NOMO-1 treated with dmso at 0.1 percent for 144 hours (cell line): Measurements from ENCODE around the gene ALPK3.

Experiments
- DNase-seq: peaks from one replicate; lab custom pipeline; 2025; ENCODE audit not compliant: unreplicated experiment; lab: John Stamatoyannopoulos, UW

The ALPK3 gene

GRCh38 chr15:84816694-84817465, at the start of gene ALPK3:
TSS of gene ALPK3 (plus strand) at chr15:84817356. CDS start at chr15:84817453, 97 bp downstream.
- DNase-seq, result no peak

- no peak for DNase-seq
Observed at GRCh38 chr15:84772031-84772430, 45.1 kb upstream of the ALPK3 start.

- peak; percentile 10 for DNase-seq
Observed at GRCh38 chr15:84772467-84772866, 44.7 kb upstream of the ALPK3 start.

- peak; percentile 57 for DNase-seq
Observed at GRCh38 chr15:84773716-84774115, 43.4 kb upstream of the ALPK3 start.

GRCh38 chr15:84775867-84776449, 41.2 kb upstream of the ALPK3 start:
- DNase-seq, result no peak

GRCh38 chr15:84778194-84778593, 39.0 kb upstream of the ALPK3 start:
- no peak for DNase-seq

- DNase-seq, result no peak
Observed at GRCh38 chr15:84780492-84780891, 36.7 kb upstream of the ALPK3 start.

GRCh38 chr15:84781495-84781894, 35.7 kb upstream of the ALPK3 start:
- DNase-seq, result no peak

GRCh38 chr15:84782346-84782745, 34.8 kb upstream of the ALPK3 start:
- DNase-seq, result no peak

GRCh38 chr15:84783493-84784251, 33.5 kb upstream of the ALPK3 start:
- no peak for DNase-seq

- DNase-seq, result no peak
Observed at GRCh38 chr15:84784262-84784661, 32.9 kb upstream of the ALPK3 start.

- DNase-seq, result no peak
Observed at GRCh38 chr15:84785053-84785452, 32.1 kb upstream of the ALPK3 start.

GRCh38 chr15:84788500-84788899, 28.7 kb upstream of the ALPK3 start:
- DNase-seq, result no peak

- no peak for DNase-seq
Observed at GRCh38 chr15:84789762-84790161, 27.4 kb upstream of the ALPK3 start.

GRCh38 chr15:84790676-84791075, 26.5 kb upstream of the ALPK3 start:
- no peak for DNase-seq

GRCh38 chr15:84791763-84792162, 25.4 kb upstream of the ALPK3 start:
- no peak for DNase-seq

- DNase-seq, result no peak
Observed at GRCh38 chr15:84793431-84794161, 23.6 kb upstream of the ALPK3 start.

- no peak for DNase-seq
Observed at GRCh38 chr15:84794162-84794547, 23.0 kb upstream of the ALPK3 start.

GRCh38 chr15:84795186-84795585, 22.0 kb upstream of the ALPK3 start:
- no peak for DNase-seq

- no peak for DNase-seq
Observed at GRCh38 chr15:84797212-84797611, 19.9 kb upstream of the ALPK3 start.

GRCh38 chr15:84797801-84798200, 19.4 kb upstream of the ALPK3 start:
- DNase-seq, result no peak
